Loucy (cell line): ENCODE data around the gene PRKN.

Experiments used
- H2AFZ ChIP-seq: fragments of 200-600 bp; sonication (generic); 2 replicates; pipeline ENCODE4 v1.6.0; 2016; ENCODE audit warnings: antibody characterized with exemption, mild to moderate bottlenecking, low read length, moderate library complexity
- H3F3A ChIP-seq: fragments of 200-600 bp; 2 replicates; pipeline ENCODE4 v1.6.0; 2016; ENCODE audit warnings: antibody characterized with exemption, low read depth, mild to moderate bottlenecking
- H3K27me3 ChIP-seq: fragments of 200-600 bp; sonication (generic); 2 replicates; pipeline ENCODE4 v1.6.1; 2014; ENCODE audit warnings: low read length, mild to moderate bottlenecking; ENCODE audit not compliant: insufficient read depth, poor library complexity, severe bottlenecking
- H3K36me3 ChIP-seq: fragments of 200-600 bp; sonication (generic); 2 replicates; pipeline ENCODE4 v1.6.1; 2016; ENCODE audit warnings: low read length; ENCODE audit not compliant: insufficient read depth
- H3K4me1 ChIP-seq: fragments of 200-600 bp; sonication (generic); 2 replicates; pipeline ENCODE4 v1.5.1; 2014; ENCODE audit warnings: low read length, mild to moderate bottlenecking; ENCODE audit not compliant: insufficient read depth, poor library complexity, severe bottlenecking
- H3K4me2 ChIP-seq: fragments of 200-600 bp; sonication (generic); 2 replicates; pipeline ENCODE4 v1.6.0; 2014; ENCODE audit warnings: antibody characterized with exemption, low read length, low read depth, mild to moderate bottlenecking; ENCODE audit not compliant: poor library complexity, severe bottlenecking
- H3K4me3 ChIP-seq: fragments of 200-600 bp; sonication (generic); 2 replicates; pipeline ENCODE4 v1.5.1; 2014; ENCODE audit warnings: low read length, mild to moderate bottlenecking, mixed read lengths; ENCODE audit not compliant: poor library complexity, severe bottlenecking
- H3K79me2 ChIP-seq: fragments of 200-600 bp; sonication (generic); 2 replicates; pipeline ENCODE4 v1.6.1; 2014; ENCODE audit warnings: low read length; ENCODE audit not compliant: insufficient read depth
- H3K9ac ChIP-seq: fragments of 200-600 bp; sonication (generic); 2 replicates; pipeline ENCODE4 v1.6.0; 2014; ENCODE audit warnings: mild to moderate bottlenecking, low read depth, low read length, moderate library complexity; ENCODE audit not compliant: poor library complexity, severe bottlenecking
- H3K9me2 ChIP-seq: fragments of 200-600 bp; sonication (generic); replicated peaks from 2 replicates; pipeline ENCODE4 v1.6.1; 2016; ENCODE audit warnings: low read depth, low read length, mixed read lengths
- H3K9me3 ChIP-seq: fragments of 200-600 bp; sonication (generic); 2 replicates; pipeline ENCODE4 v1.6.1; 2014; ENCODE audit warnings: mild to moderate bottlenecking, antibody characterized with exemption, low read length, low read depth; ENCODE audit not compliant: insufficient read depth
- H4K20me1 ChIP-seq: fragments of 200-600 bp; sonication (generic); 2 replicates; pipeline ENCODE4 v1.6.0; 2014; ENCODE audit warnings: antibody characterized with exemption, low read length, mild to moderate bottlenecking; ENCODE audit not compliant: insufficient read depth, poor library complexity, severe bottlenecking
- CTCF ChIP-seq: fragments of 200-600 bp; sonication (generic); conservative IDR thresholded peaks from 2 replicates; pipeline ENCODE4 v1.5.1; 2014; ENCODE audit warnings: mild to moderate bottlenecking, antibody characterized with exemption, low read length
- EZH2phosphoT487 ChIP-seq: fragments of 200-600 bp; IDR thresholded peaks from 2 replicates; pipeline ENCODE4 v1.6.1; 2018; ENCODE audit warnings: antibody characterized with exemption, mild to moderate bottlenecking, moderate library complexity, borderline replicate concordance

PRKN gene

DNA sequence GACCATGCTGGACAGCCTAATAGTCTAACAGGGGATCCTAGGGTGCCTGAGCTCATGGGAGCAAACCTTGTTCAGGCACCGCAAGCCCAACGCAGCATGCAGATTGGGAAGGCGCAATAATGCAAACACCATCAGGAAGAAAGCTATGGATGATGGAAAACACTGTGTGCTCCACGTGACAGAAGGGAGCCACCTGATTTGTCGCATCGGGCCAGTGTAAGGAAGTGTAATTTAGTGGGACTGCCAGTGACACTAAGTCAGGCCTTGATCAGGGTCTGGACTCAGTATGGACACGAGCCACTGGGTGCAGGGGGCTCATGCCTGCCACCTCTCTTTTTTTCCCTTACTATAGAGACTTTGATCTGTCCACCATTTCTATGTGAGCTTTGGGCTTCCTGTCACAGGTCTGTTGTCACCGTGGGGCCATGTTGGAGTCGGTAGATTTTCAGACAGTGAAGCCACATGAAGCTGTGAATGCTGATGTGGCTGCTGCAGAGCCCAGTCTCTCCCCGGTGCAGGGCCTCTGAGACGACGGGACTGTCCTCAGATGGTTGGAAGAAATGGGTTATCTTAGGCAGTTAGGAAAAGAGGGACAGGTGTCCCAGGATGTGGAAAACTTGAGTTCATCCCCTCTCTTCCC is 1379.5 kb downstream of the PRKN start:
- TF ChIP-seq CTCF (no peak), EZH2phosphoT487 (no peak)
- no peaks in the 10 kb centered on the region for H4K20me1 ChIP-seq
- H2AFZ ChIP-seq, result no peak overlapping the region
- H3K27me3 ChIP-seq, result no peaks in the 10 kb centered on the region
- no peaks in the 10 kb centered on the region for H3K9me3 ChIP-seq
- H3K36me3 ChIP-seq, result no peaks in the 10 kb centered on the region
- no peaks in the 10 kb centered on the region for H3K79me2 ChIP-seq
- H3K9me2 ChIP-seq, result no peaks in the 10 kb centered on the region
- no peak overlapping the region for H3K4me3 ChIP-seq
- no peak overlapping the region for H3K4me2 ChIP-seq
- no peaks in the 10 kb centered on the region for H3F3A ChIP-seq
- H3K9ac ChIP-seq, result no peak overlapping the region
- no peaks in the 10 kb centered on the region for H3K4me1 ChIP-seq

- Histone ChIP-seq H4K20me1 (no peaks in the 10 kb centered on the region), H3F3A (no peaks in the 10 kb centered on the region), H3K9me2 (no peaks in the 10 kb centered on the region), H3K4me2 (no peak overlapping the region), H2AFZ (no peak overlapping the region), H3K79me2 (no peaks in the 10 kb centered on the region), H3K9ac (no peak overlapping the region), H3K9me3 (no peaks in the 10 kb centered on the region), H3K4me1 (no peaks in the 10 kb centered on the region), H3K4me3 (no peak overlapping the region), H3K36me3 (no peaks in the 10 kb centered on the region), H3K27me3 (no peaks in the 10 kb centered on the region)
- TF ChIP-seq EZH2phosphoT487 (no peak), CTCF (no peak)
Measured at GRCh38 chr6:161347125-161347524, 1380.4 kb downstream of the PRKN start.

DNA sequence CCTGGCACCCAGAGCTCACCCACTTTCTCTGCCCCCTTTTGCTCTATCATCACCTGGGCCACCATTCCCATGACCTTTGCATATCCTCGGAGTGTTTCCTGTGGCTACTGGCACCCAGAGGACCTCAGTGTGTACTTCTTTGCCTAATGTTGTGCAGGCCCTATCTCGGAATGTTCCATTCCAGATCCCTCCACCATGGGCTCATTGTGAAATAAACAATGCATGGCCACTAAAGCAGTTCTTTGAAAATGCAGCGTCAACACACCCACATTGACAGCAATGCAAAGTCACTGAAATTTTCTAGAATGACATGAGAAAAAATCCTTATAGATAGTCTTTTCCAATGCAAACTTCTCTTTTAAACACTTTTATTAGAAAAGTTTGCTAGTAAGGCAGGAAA is 1380.8 kb downstream of the PRKN start:
- Histone ChIP-seq H3K4me3 (no peak overlapping the region), H3K79me2 (no peaks in the 10 kb centered on the region), H3K9me2 (no peaks in the 10 kb centered on the region), H3K9ac (no peak overlapping the region), H3K36me3 (no peaks in the 10 kb centered on the region), H3F3A (no peaks in the 10 kb centered on the region), H3K4me2 (no peak overlapping the region), H3K9me3 (no peaks in the 10 kb centered on the region), H3K4me1 (no peaks in the 10 kb centered on the region), H4K20me1 (no peaks in the 10 kb centered on the region), H2AFZ (no peak overlapping the region), H3K27me3 (no peaks in the 10 kb centered on the region)
- TF ChIP-seq CTCF (no peak), EZH2phosphoT487 (no peak)
